ENCODE results near the gene PRSS33. TPM values are rescaled to one million over a fixed set of nuclear protein-coding genes. Genes with fewer than 3 reads are reported as not detected.

The PRSS33 gene
- total and polyA plus RNA-seq, 2 of the 8 experiments (the other 6 are each of a cell fraction or from before 2014, with no cell fraction given), result 0.09 TPM; not detected in 1

- TF ChIP-seq CBX5 (IDR thresholded peaks at IDR 0.05; ENCODE audit: low read depth, low read length) (no peak), GABPA (IDR thresholded peaks at IDR 0.05; ENCODE audit: borderline replicate concordance, insufficient read depth, low read length) (no peak), TCF12 (IDR thresholded peaks at IDR 0.05; ENCODE audit: low read depth, low read length) (no peak), FOSL1 (IDR thresholded peaks at IDR 0.05; ENCODE audit: insufficient read depth, low read depth, low read length) (no peak), SP4 (IDR thresholded peaks at IDR 0.05; ENCODE audit: low read length) (no peak), MAFK (IDR thresholded peaks at IDR 0.05; ENCODE audit: low read depth, low read length) (no peak), EGR1 (IDR thresholded peaks at IDR 0.05; ENCODE audit: borderline replicate concordance, low read depth, low read length) (no peak)
These were observed 23.3 kb upstream of the PRSS33 start (continued) for GRCh38 chr16:2810651-2811050.
